Parathyroid adenoma (tissue), 2 donors: Measurements from ENCODE around the gene AZIN2.
"Not testable (repeated sequence)": the region's sequence is repeated elsewhere in the genome, so short reads cannot be mapped to it uniquely, and the experiment has no call there.

ENCODE experiments used
- H2AFZ ChIP-seq: fragments of 300-600 bp; sonication (generic); one replicate; pipeline ENCODE4 v1.7.0; 2017; ENCODE audit warnings: antibody characterized with exemption, mild to moderate bottlenecking
- H3K27ac ChIP-seq: fragments of 300-600 bp; sonication (generic); one replicate; pipeline ENCODE4 v1.7.0; 2017
- H3K27me3 ChIP-seq: fragments of 300-600 bp; sonication (generic); one replicate; pipeline ENCODE4 v1.7.0; 2017; ENCODE audit warnings: low read length; ENCODE audit not compliant: control insufficient read depth, insufficient read depth
- H3K36me3 ChIP-seq: fragments of 300-600 bp; sonication (generic); one replicate; pipeline ENCODE4 v1.7.0; 2017; ENCODE audit warnings: low read length; ENCODE audit not compliant: control insufficient read depth, insufficient read depth
- H3K4me1 ChIP-seq: fragments of 300-600 bp; sonication (generic); one replicate; pipeline ENCODE4 v1.7.0; 2017; ENCODE audit warnings: control low read depth
- H3K4me2 ChIP-seq: fragments of 300-600 bp; sonication (generic); one replicate; pipeline ENCODE4 v1.7.0; 2017; ENCODE audit warnings: low read length
- H3K4me3 ChIP-seq: fragments of 300-600 bp; sonication (generic); one replicate; pipeline ENCODE4 v1.7.0; 2017; ENCODE audit warnings: low read depth, low read length
- H3K79me2 ChIP-seq: fragments of 300-600 bp; sonication (generic); one replicate; pipeline ENCODE4 v1.7.0; 2017; ENCODE audit warnings: control low read depth
- H3K9ac ChIP-seq: fragments of 300-600 bp; sonication (generic); one replicate; pipeline ENCODE4 v1.7.0; 2017; ENCODE audit warnings: mild to moderate bottlenecking
- H3K9me3 ChIP-seq: fragments of 300-600 bp; sonication (generic); one replicate; pipeline ENCODE4 v1.7.0; 2017; ENCODE audit warnings: low read length; ENCODE audit not compliant: control insufficient read depth
- CTCF ChIP-seq: fragments of 300-600 bp; sonication (generic); IDR thresholded peaks from one replicate; pipeline ENCODE4 v1.7.0; 2017; ENCODE audit warnings: antibody characterized with exemption, mild to moderate bottlenecking
- donor health status: primary hyperparathyroidism.

AZIN2 gene

GRCh38 chr1:33055210-33056008 is 25.5 kb upstream of the AZIN2 start:
- TF ChIP-seq CTCF, result peak; percentile 55
- peaks cover 4% of the 10 kb centered on the region for H3K4me1 ChIP-seq
- H3K79me2 ChIP-seq, result no peaks in the 10 kb centered on the region
- H3K9me3 ChIP-seq, result no peaks in the 10 kb centered on the region
- H2AFZ ChIP-seq, result peak overlapping the region; percentile 56
- H3K4me2 ChIP-seq, result no peak overlapping the region
- H3K27me3 ChIP-seq, result no peaks in the 10 kb centered on the region
- H3K9ac ChIP-seq, result no peak overlapping the region
- no peaks in the 10 kb centered on the region for H3K36me3 ChIP-seq
- no peak overlapping the region for H3K27ac ChIP-seq
- no peak overlapping the region for H3K4me3 ChIP-seq

- H3K4me1 ChIP-seq, result peaks cover 4% of the 10 kb centered on the region
- no peaks in the 10 kb centered on the region for H3K79me2 ChIP-seq
- H3K27ac ChIP-seq, result no peak overlapping the region
- H3K9ac ChIP-seq, result no peak overlapping the region
- no peaks in the 10 kb centered on the region for H3K36me3 ChIP-seq
- no peaks in the 10 kb centered on the region for H3K27me3 ChIP-seq
- no peak overlapping the region for H2AFZ ChIP-seq
- H3K9me3 ChIP-seq, result no peaks in the 10 kb centered on the region
- H3K4me3 ChIP-seq, result no peak overlapping the region
- no peak overlapping the region for H3K4me2 ChIP-seq
- TF ChIP-seq CTCF, result no peak
These were observed 24.5 kb upstream of the AZIN2 start for GRCh38 chr1:33056426-33056825.

GRCh38 chr1:33057095-33057494 is 23.9 kb upstream of the AZIN2 start:
- Histone ChIP-seq H3K79me2 (no peaks in the 10 kb centered on the region), H3K9me3 (no peaks in the 10 kb centered on the region), H3K4me1 (peaks cover 4% of the 10 kb centered on the region), H3K9ac (no peak overlapping the region), H3K27ac (no peak overlapping the region), H3K4me3 (no peak overlapping the region), H3K27me3 (no peaks in the 10 kb centered on the region), H2AFZ (no peak overlapping the region), H3K4me2 (no peak overlapping the region), H3K36me3 (no peaks in the 10 kb centered on the region)
- TF ChIP-seq CTCF, result no peak

GRCh38 chr1:33060579-33061083 is 20.3 kb upstream of the AZIN2 start:
- Histone ChIP-seq H3K9me3 (no peaks in the 10 kb centered on the region), H3K27ac (no peak overlapping the region), H3K79me2 (no peaks in the 10 kb centered on the region), H3K27me3 (no peaks in the 10 kb centered on the region), H3K4me2 (no peak overlapping the region), H3K4me3 (no peak overlapping the region), H3K4me1 (peaks cover under 1% of the 10 kb centered on the region), H2AFZ (no peak overlapping the region), H3K36me3 (no peaks in the 10 kb centered on the region), H3K9ac (no peak overlapping the region)
- no peak for TF ChIP-seq CTCF

- no peaks in the 10 kb centered on the region for H3K9me3 ChIP-seq
- H3K4me3 ChIP-seq, result no peak overlapping the region
- H3K27me3 ChIP-seq, result no peaks in the 10 kb centered on the region
- no peak for TF ChIP-seq CTCF
- H3K36me3 ChIP-seq, result no peaks in the 10 kb centered on the region
- no peak overlapping the region for H3K4me2 ChIP-seq
- no peak overlapping the region for H3K27ac ChIP-seq
- no peak overlapping the region for H2AFZ ChIP-seq
- H3K4me1 ChIP-seq, result no peaks in the 10 kb centered on the region
- no peak overlapping the region for H3K9ac ChIP-seq
- H3K79me2 ChIP-seq, result no peaks in the 10 kb centered on the region
These were observed 19.1 kb upstream of the AZIN2 start for GRCh38 chr1:33061834-33062233.

- H3K4me3 ChIP-seq, H3K9me3 ChIP-seq, H3K27me3 ChIP-seq, H3K36me3 ChIP-seq, H3K4me1 ChIP-seq, H2AFZ ChIP-seq, H3K9ac ChIP-seq, H3K4me2 ChIP-seq, H3K79me2 ChIP-seq, H3K27ac ChIP-seq: not testable (repeated sequence)
These were observed 16.7 kb upstream of the AZIN2 start for GRCh38 chr1:33064284-33064683.
